HepG2 (cell line): ENCODE data around the gene FBXO7. TPM values are rescaled to one million over a fixed set of nuclear protein-coding genes. Genes with fewer than 3 reads are reported as not detected.

Source experiments
- ERF ChIP-seq: IDR thresholded peaks from 2 replicates; pipeline ENCODE4 v1.6.1; 2018; ENCODE audit warnings: missing biosample characterization, missing genetic modification reagents
- FOXM1 ChIP-seq: sonication (generic); formaldehyde crosslinking; IDR thresholded peaks from 2 replicates; pipeline ENCODE4 v1.5.0; 2020; ENCODE audit warnings: missing genetic modification reagents
- GTF3A ChIP-seq: sonication (generic); formaldehyde crosslinking; conservative IDR thresholded peaks from 2 replicates; pipeline ENCODE4 v1.4.0; 2020; ENCODE audit warnings: mild to moderate bottlenecking, missing genetic modification reagents
- HIVEP1 ChIP-seq: sonication (generic); formaldehyde crosslinking; IDR thresholded peaks from 2 replicates; pipeline ENCODE4 v1.4.0; 2020; ENCODE audit warnings: mild to moderate bottlenecking, missing genetic modification reagents
- NFE2L2 ChIP-seq: fragments of 150-350 bp; IDR thresholded peaks from 2 replicates; pipeline ENCODE4 v1.6.1; 2014; ENCODE audit warnings: low read length
- SP2 ChIP-seq: sonication (generic); formaldehyde crosslinking; IDR thresholded peaks from 2 replicates; pipeline ENCODE4 v1.5.1; 2020; ENCODE audit warnings: mild to moderate bottlenecking, missing genetic modification reagents
- ZC3H13 ChIP-seq: sonication (generic); formaldehyde crosslinking; IDR thresholded peaks from 2 replicates; pipeline ENCODE4 v1.8.1; 2023; ENCODE audit warnings: mild to moderate bottlenecking, missing genetic modification reagents, moderate library complexity
- ZNF101 ChIP-seq: sonication (generic); formaldehyde crosslinking; IDR thresholded peaks from 2 replicates; pipeline ENCODE4 v1.4.0; 2020; ENCODE audit warnings: mild to moderate bottlenecking, low read depth, missing genetic modification reagents, borderline replicate concordance
- ZNF260 ChIP-seq: sonication (generic); formaldehyde crosslinking; IDR thresholded peaks from 2 replicates; pipeline ENCODE4 v1.4.0; 2020; ENCODE audit warnings: missing genetic modification reagents, low read depth, mild to moderate bottlenecking, borderline replicate concordance
- ZNF546 ChIP-seq: sonication (generic); formaldehyde crosslinking; conservative IDR thresholded peaks from 2 replicates; pipeline ENCODE4 v1.8.1; 2023; ENCODE audit warnings: mild to moderate bottlenecking, missing genetic modification reagents
- ZNF703 ChIP-seq: sonication (generic); formaldehyde crosslinking; IDR thresholded peaks from 2 replicates; pipeline ENCODE4 v1.5.1; 2020; ENCODE audit warnings: missing genetic modification reagents, mild to moderate bottlenecking, moderate library complexity, borderline replicate concordance
- ZNF780A ChIP-seq: sonication (generic); formaldehyde crosslinking; IDR thresholded peaks from 2 replicates; pipeline ENCODE4 v1.8.0; 2022; ENCODE audit warnings: mild to moderate bottlenecking, missing genetic modification reagents, moderate library complexity
- ZSCAN29 ChIP-seq: sonication (generic); formaldehyde crosslinking; conservative IDR thresholded peaks from 2 replicates; pipeline ENCODE4 v1.4.0; 2020; ENCODE audit warnings: mild to moderate bottlenecking, missing genetic modification reagents
- polyA plus RNA-seq, 8 experiments: library from polyadenylated mRNA; depleted of rRNA in 3 of 8; stranded (reverse) in 7 of 8; unstranded in 1 of 8; fragments of >200 nt; fragmentation: Illumina TruSeq in 4 of 8; extraction: Trizol in 4 of 8; gene quantifications; 2 replicates each; pipeline versions ENCODE4 v1.2.1 to v1.2.3, GENCODE V29; 2011 to 2016; ENCODE audit warnings: low read depth in 4 of 8, missing spikeins in 1 of 8, mixed read lengths in 1 of 8; ENCODE audit not compliant: insufficient read depth in 1 of 8
- total RNA-seq, 5 experiments: library from RNA; depleted of rRNA; stranded (reverse); fragments of >200 nt; fragmentation: Illumina TruSeq; extraction: Trizol; gene quantifications; 2 replicates each; pipeline ENCODE4 v1.2.3, GENCODE V29; 2016; ENCODE audit warnings: low read depth in 1 of 5
- TF ChIP-seq, protein P1 (sequence below): sonication (generic); formaldehyde crosslinking; IDR thresholded peaks from 2 replicates; pipeline ENCODE4 v1.5.1; 2020; ENCODE audit warnings: missing genetic modification reagents, mild to moderate bottlenecking, borderline replicate concordance
- TF ChIP-seq, protein P2 (sequence below): sonication (generic); formaldehyde crosslinking; IDR thresholded peaks from 2 replicates; pipeline ENCODE4 v1.5.1; 2020; ENCODE audit warnings: missing genetic modification reagents, mild to moderate bottlenecking, borderline replicate concordance
- TF ChIP-seq, protein P3 (sequence below): sonication (generic); formaldehyde crosslinking; IDR thresholded peaks from 2 replicates; pipeline ENCODE4 v1.4.0; 2020; ENCODE audit warnings: mild to moderate bottlenecking, missing genetic modification reagents
- TF ChIP-seq, protein P4 (sequence below): sonication (generic); formaldehyde crosslinking; IDR thresholded peaks from 2 replicates; pipeline ENCODE4 v1.4.0; 2020; ENCODE audit warnings: missing genetic modification reagents
- TF ChIP-seq, protein P5 (sequence below): sonication (generic); formaldehyde crosslinking; IDR thresholded peaks from 2 replicates; pipeline ENCODE4 v1.8.1; 2023; ENCODE audit warnings: mild to moderate bottlenecking, missing genetic modification reagents, borderline replicate concordance
- TF ChIP-seq, protein P6 (sequence below), 2 experiments: fragments of 450-650 bp in 1 of 2; sonication (generic) in 1 of 2; formaldehyde crosslinking; IDR thresholded peaks; 2 replicates each; pipeline versions ENCODE4 v1.5.0 to v1.8.0; 2020 to 2022; ENCODE audit warnings: mild to moderate bottlenecking in 1 of 2, missing genetic modification reagents in 1 of 2
- TF ChIP-seq, protein P7 (sequence below): IDR thresholded peaks from 2 replicates; pipeline ENCODE4 v1.6.1; 2016; ENCODE audit warnings: low read depth

The FBXO7 gene
- total and polyA plus RNA-seq, 2 of the 13 experiments (the other 11 are each of a cell fraction or from before 2014, with no cell fraction given) = 105 to 172 TPM

DNA sequence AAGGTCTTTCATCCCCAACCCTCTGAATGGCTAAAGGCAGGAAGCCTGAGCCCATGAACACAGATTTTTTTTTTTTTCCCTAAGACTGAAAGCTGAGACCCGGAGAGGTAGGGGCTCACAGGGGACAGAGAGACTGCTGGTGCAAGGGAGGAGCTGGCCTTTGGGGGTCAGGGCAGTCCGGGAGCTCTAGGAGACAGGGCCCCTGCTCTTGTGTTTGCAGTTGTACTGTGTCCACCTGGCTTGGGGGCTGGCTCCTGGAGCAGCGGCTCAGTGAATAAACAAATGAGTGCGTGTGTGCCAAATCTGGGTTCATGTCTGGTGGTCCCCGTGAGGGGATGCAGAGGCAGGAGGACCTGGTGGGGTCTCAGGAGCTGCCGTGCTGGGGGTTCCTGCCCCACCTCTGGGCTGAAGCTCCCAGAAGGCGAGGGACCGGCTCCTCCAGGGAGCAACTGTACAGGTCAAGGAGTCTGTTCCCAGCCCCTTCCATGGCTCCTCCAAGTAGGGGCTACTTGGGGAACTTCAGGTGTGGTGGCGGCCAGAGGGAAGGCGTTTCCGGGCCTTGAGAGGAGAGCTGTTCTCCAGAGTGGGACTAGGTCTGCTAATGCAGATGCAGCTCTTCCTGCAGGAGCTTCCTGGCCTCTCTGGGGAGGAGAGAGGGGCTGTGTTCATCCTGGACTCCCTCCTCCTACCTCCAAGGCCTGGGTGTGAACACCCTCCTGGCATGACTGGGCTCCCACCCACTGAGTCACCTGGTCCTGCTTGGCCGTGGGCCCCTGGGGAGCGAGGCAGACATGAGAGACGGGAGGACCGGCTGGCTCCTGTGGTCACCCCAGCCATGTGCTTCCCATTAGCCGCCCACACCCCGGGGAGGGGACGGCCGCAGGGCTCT is 57.6 kb downstream of the FBXO7 start (continued):
- peak; percentile 25; the same call in 1 of the 2 replicates for TF ChIP-seq ERF (CRISPR knock-in tag)
- TF ChIP-seq, protein P1, sequence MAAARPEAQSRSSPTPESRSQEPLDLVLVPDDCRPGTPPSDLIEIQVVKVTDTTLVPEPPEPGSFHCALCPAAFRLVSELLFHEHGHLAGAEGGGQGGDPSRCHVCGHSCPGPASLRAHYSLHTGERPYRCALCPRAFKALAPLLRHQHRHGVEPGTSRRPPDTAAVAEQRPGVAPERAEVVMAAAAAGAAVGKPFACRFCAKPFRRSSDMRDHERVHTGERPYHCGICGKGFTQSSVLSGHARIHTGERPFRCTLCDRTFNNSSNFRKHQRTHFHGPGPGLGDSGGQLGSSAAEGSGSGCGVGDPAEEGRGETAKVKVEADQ = no peak; the same call in 1 of the 2 replicates
- TF ChIP-seq FOXM1 (CRISPR knock-in tag) = no peak
- TF ChIP-seq, protein P2, sequence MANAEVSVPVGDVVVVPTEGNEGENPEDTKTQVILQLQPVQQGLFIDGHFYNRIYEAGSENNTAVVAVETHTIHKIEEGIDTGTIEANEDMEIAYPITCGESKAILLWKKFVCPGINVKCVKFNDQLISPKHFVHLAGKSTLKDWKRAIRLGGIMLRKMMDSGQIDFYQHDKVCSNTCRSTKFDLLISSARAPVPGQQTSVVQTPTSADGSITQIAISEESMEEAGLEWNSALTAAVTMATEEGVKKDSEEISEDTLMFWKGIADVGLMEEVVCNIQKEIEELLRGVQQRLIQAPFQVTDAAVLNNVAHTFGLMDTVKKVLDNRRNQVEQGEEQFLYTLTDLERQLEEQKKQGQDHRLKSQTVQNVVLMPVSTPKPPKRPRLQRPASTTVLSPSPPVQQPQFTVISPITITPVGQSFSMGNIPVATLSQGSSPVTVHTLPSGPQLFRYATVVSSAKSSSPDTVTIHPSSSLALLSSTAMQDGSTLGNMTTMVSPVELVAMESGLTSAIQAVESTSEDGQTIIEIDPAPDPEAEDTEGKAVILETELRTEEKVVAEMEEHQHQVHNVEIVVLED (CRISPR knock-in tag) = no peak
- no peak; the same call in 1 of the 2 replicates for TF ChIP-seq ZNF780A (CRISPR knock-in tag)
- no peak for TF ChIP-seq NFE2L2
- TF ChIP-seq ZNF546 (CRISPR knock-in tag) = peak; percentile 83; the same call in 1 of the 2 replicates
- TF ChIP-seq ZSCAN29 (CRISPR knock-in tag) = no peak
- TF ChIP-seq, protein P3, sequence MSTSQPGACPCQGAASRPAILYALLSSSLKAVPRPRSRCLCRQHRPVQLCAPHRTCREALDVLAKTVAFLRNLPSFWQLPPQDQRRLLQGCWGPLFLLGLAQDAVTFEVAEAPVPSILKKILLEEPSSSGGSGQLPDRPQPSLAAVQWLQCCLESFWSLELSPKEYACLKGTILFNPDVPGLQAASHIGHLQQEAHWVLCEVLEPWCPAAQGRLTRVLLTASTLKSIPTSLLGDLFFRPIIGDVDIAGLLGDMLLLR (CRISPR knock-in tag) = no peak; the same call in 1 of the 2 replicates
- no peak for TF ChIP-seq ZNF260 (CRISPR knock-in tag)
- 0 out of 2 replicates have a peak, but pooled peaks have one; percentile 43 for TF ChIP-seq ZC3H13 (CRISPR knock-in tag)
- TF ChIP-seq ZNF703 (CRISPR knock-in tag) = no peak
- no peak for TF ChIP-seq ZNF101
- TF ChIP-seq, protein P4, sequence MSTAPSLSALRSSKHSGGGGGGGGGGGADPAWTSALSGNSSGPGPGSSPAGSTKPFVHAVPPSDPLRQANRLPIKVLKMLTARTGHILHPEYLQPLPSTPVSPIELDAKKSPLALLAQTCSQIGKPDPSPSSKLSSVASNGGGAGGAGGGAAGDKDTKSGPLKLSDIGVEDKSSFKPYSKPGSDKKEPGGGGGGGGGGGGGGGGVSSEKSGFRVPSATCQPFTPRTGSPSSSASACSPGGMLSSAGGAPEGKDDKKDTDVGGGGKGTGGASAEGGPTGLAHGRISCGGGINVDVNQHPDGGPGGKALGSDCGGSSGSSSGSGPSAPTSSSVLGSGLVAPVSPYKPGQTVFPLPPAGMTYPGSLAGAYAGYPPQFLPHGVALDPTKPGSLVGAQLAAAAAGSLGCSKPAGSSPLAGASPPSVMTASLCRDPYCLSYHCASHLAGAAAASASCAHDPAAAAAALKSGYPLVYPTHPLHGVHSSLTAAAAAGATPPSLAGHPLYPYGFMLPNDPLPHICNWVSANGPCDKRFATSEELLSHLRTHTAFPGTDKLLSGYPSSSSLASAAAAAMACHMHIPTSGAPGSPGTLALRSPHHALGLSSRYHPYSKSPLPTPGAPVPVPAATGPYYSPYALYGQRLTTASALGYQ (CRISPR knock-in tag) = no peak
- TF ChIP-seq, protein P5, sequence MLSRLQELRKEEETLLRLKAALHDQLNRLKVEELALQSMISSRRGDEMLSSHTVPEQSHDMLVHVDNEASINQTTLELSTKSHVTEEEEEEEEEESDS = peak; percentile 73; the same call in 1 of the 2 replicates
- no peak for TF ChIP-seq GTF3A
- TF ChIP-seq HIVEP1 = 0 out of 2 replicates have a peak, but pooled peaks have one; percentile 57
- TF ChIP-seq, protein P6, sequence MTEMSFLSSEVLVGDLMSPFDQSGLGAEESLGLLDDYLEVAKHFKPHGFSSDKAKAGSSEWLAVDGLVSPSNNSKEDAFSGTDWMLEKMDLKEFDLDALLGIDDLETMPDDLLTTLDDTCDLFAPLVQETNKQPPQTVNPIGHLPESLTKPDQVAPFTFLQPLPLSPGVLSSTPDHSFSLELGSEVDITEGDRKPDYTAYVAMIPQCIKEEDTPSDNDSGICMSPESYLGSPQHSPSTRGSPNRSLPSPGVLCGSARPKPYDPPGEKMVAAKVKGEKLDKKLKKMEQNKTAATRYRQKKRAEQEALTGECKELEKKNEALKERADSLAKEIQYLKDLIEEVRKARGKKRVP (CRISPR knock-in tag; IDR thresholded peaks at IDR 0.05) = peak in 1 of 2 experiments; percentile 62; a peak in 2 of 4 replicates
- TF ChIP-seq, protein P7, sequence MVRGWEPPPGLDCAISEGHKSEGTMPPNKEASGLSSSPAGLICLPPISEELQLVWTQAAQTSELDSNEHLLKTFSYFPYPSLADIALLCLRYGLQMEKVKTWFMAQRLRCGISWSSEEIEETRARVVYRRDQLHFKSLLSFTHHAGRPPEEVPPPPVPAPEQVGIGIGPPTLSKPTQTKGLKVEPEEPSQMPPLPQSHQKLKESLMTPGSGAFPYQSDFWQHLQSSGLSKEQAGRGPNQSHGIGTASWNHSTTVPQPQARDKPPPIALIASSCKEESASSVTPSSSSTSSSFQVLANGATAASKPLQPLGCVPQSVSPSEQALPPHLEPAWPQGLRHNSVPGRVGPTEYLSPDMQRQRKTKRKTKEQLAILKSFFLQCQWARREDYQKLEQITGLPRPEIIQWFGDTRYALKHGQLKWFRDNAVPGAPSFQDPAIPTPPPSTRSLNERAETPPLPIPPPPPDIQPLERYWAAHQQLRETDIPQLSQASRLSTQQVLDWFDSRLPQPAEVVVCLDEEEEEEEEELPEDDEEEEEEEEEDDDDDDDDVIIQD (CRISPR knock-in tag) = peak; percentile 10
- TF ChIP-seq SP2 (CRISPR knock-in tag) = no peak
